GM06990 (cell line): ENCODE data around the gene HOXA3.
A peak's percentile ranks its signal among the peaks of the same experiment; 100 is the strongest.

Experiments
- DNase-seq: peaks from one replicate; pipeline ENCODE4 v3.0.0-alpha.2; 2011; ENCODE audit not compliant: insufficient read length; ENCODE audit errors: extremely low read depth
- H3K27me3 ChIP-seq: replicated peaks from 2 replicates; pipeline ENCODE4 v1.6.0; 2011; ENCODE audit warnings: low read length; ENCODE audit not compliant: control insufficient read depth, insufficient read depth
- H3K36me3 ChIP-seq: 2 replicates; pipeline ENCODE4 v1.5.1; 2011; ENCODE audit warnings: low read length; ENCODE audit not compliant: control insufficient read depth, insufficient read depth
- H3K4me3 ChIP-seq: replicated peaks from 2 replicates; pipeline ENCODE4 v1.5.1; 2011; ENCODE audit warnings: low read depth, mild to moderate bottlenecking, control low read depth, low read length
- TF ChIP-seq, protein P1 (sequence below): IDR thresholded peaks from 2 replicates; pipeline ENCODE4 v1.5.1; 2011; ENCODE audit warnings: low read length, control low read depth, mild to moderate bottlenecking, inconsistent platforms; ENCODE audit not compliant: insufficient read depth, poor library complexity, severe bottlenecking

The HOXA3 gene

DNA sequence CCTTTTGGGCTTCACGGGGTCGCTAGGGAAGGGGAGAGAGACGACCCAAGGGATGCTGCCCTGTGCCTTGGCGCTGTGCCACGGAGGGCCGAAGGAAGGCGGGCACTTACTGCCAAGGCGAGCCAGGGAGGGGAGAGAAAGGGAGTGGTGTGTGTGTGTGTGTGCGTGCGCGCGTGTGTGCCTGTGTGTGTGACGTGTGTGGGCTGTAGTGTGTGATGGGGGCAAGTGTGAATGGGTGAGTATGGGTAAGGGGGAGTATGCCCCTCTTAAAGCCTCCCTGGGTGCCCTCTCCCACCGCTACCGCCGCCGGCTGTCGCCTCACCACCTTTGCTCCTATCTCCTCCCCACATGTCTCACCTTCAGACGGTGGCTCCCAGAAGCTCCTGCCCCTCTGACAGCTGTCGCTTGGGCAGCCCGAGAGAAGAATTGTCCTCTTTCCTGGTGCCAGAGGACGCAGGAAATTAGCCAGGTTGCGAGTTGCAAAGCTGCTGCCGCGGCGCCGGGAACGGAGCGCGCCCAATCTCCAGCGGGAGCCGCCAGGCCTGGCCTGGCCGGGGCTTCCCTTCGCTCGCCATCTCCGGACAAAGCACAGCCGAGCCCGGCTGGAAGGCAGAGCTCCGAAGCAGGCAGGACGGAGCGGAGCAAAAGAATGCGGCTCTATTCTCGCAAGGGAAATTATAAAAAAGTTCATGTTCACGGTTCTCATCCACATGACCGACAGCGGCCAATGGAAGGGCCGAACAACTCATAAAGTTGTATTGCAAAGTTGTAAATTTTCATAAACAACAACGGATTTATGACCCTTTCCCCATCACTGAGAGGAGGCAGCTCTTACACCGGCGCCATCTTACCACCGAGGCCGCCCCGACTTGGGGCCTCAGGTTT, at the start of gene HOXA3:
HOXA3 (minus strand) TSS at position 653 of the 885 bp plus-strand sequence. CDS start 41,943 bp downstream, outside the sequence.
- peaks cover 2% of the 10 kb centered on the region; the same call in 1 of the 2 replicates for H3K27me3 ChIP-seq
- no peaks in the 10 kb centered on the region for H3K36me3 ChIP-seq
- TF ChIP-seq, protein P1, sequence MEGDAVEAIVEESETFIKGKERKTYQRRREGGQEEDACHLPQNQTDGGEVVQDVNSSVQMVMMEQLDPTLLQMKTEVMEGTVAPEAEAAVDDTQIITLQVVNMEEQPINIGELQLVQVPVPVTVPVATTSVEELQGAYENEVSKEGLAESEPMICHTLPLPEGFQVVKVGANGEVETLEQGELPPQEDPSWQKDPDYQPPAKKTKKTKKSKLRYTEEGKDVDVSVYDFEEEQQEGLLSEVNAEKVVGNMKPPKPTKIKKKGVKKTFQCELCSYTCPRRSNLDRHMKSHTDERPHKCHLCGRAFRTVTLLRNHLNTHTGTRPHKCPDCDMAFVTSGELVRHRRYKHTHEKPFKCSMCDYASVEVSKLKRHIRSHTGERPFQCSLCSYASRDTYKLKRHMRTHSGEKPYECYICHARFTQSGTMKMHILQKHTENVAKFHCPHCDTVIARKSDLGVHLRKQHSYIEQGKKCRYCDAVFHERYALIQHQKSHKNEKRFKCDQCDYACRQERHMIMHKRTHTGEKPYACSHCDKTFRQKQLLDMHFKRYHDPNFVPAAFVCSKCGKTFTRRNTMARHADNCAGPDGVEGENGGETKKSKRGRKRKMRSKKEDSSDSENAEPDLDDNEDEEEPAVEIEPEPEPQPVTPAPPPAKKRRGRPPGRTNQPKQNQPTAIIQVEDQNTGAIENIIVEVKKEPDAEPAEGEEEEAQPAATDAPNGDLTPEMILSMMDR: no peak
- no peak for DNase-seq
- H3K4me3 ChIP-seq: no peak within 1 kb of the TSS

DNA sequence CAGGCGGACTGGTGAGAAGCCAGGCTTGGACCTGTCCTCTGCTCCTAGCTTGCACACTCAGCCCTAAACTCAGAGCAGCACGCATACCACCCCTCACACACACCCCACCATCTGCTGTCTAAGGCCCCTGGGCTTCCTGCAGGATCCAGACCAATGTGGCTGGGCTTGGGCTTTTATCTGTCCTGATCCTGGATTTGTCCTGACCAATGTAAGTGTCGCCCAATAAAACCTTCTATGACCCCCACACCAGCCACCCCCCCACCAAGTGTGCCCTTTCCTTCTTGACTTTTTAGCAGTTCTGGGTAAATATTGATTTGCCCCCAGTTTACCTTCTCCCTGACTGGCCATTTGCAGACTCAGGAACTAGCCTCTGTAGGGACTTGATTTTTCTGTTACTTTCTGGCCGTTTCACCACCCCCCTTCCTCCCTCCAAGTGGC, 49.2 kb upstream of the HOXA3 start:
- Histone ChIP-seq H3K4me3 (no peak overlapping the region), H3K36me3 (no peaks in the 10 kb centered on the region), H3K27me3 (peaks cover 11% of the 10 kb centered on the region)
- DNase-seq: no peak
- TF ChIP-seq, protein P1: no peak

DNA sequence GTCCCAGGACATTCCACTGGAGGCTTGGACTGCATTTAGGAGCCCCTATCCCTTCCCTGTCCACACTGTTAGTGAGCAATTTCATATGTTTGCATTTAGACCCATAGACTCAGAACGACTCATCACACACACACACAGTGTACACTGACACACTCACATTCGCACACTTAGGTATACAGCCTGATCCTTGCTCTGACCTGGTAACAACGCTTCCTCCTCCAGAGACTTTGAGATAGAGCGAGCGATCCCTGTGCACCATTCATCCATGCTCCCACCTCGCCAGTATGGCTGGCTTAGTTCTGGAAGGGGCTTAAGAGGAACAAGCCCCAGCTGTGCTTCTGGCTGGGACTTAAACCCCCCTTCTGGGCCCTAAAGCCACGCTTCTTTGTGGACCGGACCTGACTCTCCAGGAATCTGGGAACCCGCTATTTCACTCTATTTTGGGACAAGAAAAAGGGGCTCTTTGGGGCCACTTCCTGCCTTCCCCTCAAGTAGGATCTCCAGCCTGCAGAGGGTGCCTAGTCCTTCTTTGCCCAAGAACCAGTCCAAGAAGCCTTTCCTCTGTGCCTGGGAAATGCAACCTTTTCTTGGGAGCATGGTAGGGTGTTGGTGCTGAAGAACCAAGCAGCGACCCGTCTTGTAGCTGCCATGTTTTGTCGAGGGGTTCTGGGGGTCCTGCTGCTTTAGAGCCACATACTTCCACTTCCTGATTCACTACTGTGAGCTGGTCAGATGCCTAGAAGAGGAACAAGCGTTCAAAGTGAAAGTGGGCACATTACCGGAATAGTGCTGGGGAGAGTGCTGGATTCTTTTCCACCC, 48.6 kb upstream of the HOXA3 start:
- peaks cover 11% of the 10 kb centered on the region for H3K27me3 ChIP-seq
- no peaks in the 10 kb centered on the region for H3K36me3 ChIP-seq
- DNase-seq: no peak
- H3K4me3 ChIP-seq: no peak overlapping the region
- TF ChIP-seq, protein P1: no peak

DNA sequence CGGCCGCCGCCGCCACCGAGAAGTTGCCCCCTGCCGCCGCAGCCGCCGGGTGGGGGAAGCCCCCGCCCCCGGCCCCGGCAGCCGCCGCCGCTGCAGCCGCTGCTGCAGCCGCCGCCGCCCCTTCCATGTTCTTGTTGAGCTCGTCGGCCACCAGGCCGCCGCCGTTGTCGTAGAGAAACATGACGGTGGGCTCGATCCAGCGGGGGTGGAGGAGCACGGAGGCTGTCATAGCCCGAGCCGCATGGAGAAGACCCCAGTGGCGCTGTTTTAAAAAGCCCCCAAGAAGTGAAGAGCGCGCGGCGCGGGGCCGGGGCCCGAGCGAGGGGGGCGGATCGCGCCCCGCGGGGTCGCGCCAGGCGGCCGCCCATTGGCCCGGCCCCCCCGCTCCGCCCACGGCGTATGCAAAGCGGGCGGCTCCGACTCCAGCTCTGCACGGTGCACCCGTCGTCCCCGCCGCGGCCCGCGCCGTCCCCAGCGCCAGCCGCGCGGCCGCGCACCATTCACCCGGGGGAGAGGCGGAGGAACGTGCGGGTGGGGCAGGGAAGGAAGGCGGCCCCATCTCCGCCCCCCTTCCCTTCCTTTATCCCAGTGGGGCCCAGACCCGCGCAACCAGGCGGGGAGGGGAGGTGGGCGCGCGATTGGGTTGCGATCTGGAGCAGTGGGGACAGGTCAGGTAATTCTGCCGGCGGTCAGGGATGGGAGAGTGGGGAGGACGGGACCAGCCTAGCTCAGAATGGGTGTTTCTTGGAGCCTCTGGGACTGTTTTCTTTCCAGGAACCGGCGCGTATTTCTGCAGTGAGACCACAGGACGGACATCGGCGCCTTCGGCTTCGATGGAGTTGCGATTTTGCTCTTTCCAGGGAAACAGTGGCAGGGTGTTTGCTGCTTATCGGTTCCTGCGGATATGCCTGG, 47.7 kb upstream of the HOXA3 start, which contains the start of gene HOXA13:
HOXA13 (minus strand) TSS at position 243 of the 912 bp plus-strand sequence; CDS start at position 229, 14 bp downstream.
- DNase-seq: no peak
- peak within 1 kb of the TSS; percentile 34 for H3K4me3 ChIP-seq
- TF ChIP-seq, protein P1: no peak
- H3K27me3 ChIP-seq: peaks cover 11% of the 10 kb centered on the region
- no peaks in the 10 kb centered on the region for H3K36me3 ChIP-seq
